Endothelial cell of umbilical vein (primary cell): ENCODE measurements around the gene PAPLN. TPM values are rescaled to one million over a fixed set of nuclear protein-coding genes. Genes with fewer than 3 reads are reported as not detected.

Experiments used
- BruUV-seq: library from RNA; stranded (reverse); fragments of 400-500 nt; replicated peaks from 2 replicates; lab custom pipeline; 2021; lab: Mats Ljungman, UMichigan
- CTCF ChIA-PET: fragments of 300-600, 350-600 bp; sonication (Branson Sonifier 250); formaldehyde crosslinking; loops from one replicate; lab custom pipeline; 2021; ENCODE audit warnings: antibody characterized with exemption, inconsistent platforms; lab: Charles Lee
- POLR2A ChIA-PET: fragments of 300-600, 350-600 bp; sonication (Branson Sonifier 250); formaldehyde crosslinking; loops from one replicate; lab custom pipeline; 2021; ENCODE audit warnings: antibody characterized with exemption, inconsistent platforms; lab: Charles Lee
- DNase-seq: peaks from one replicate; pipeline ENCODE4 v3.0.0-alpha.2; 2011; ENCODE audit warnings: low read depth, low spot score
- FAIRE-seq: peaks from 2 replicates; lab custom pipeline; 2011; peaks lifted over from hg19 to GRCh38; lab: Jason Lieb, UNC
- H2AFZ ChIP-seq: 2 replicates; pipeline ENCODE4 v1.6.0; 2012; ENCODE audit warnings: low read depth, low read length, control low read depth, inconsistent platforms
- H3K27ac ChIP-seq: 2 replicates; pipeline ENCODE4 v1.5.1; 2011; ENCODE audit warnings: low read depth, mild to moderate bottlenecking, control low read depth, low read length, moderate library complexity; ENCODE audit not compliant: insufficient read depth
- H3K27me3 ChIP-seq, 2 experiments: 2 replicates each; pipeline versions ENCODE4 v1.6.0 to v1.6.1; 2011; ENCODE audit warnings: low read length in 2 of 2, mixed read lengths in 1 of 2; ENCODE audit not compliant: control insufficient read depth in 2 of 2, insufficient read depth in 2 of 2
- H3K36me3 ChIP-seq, 2 experiments: 2 replicates in 1 of 2; 3 replicates in 1 of 2; pipeline ENCODE4 v1.5.1; 2011; ENCODE audit warnings: low read length in 2 of 2, mild to moderate bottlenecking in 1 of 2, moderate library complexity in 1 of 2; ENCODE audit not compliant: control insufficient read depth in 2 of 2, insufficient read depth in 2 of 2; ENCODE audit errors: extremely low read depth in 1 of 2
- H3K4me1 ChIP-seq: 3 replicates; pipeline ENCODE4 v1.5.1; 2011; ENCODE audit warnings: mild to moderate bottlenecking, low read length; ENCODE audit not compliant: control insufficient read depth, insufficient read depth; ENCODE audit errors: extremely low read depth
- H3K4me2 ChIP-seq: 2 replicates; pipeline ENCODE4 v1.6.1; 2011; ENCODE audit warnings: low read length, control low read depth, mixed read lengths; ENCODE audit not compliant: insufficient read depth
- H3K4me3 ChIP-seq, 3 experiments: fragments of 200-600 bp in 1 of 3; sonication (generic), shearing (Covaris generic) in 1 of 3; replicated peaks in 1 of 3; 2 replicates each; pipeline ENCODE4 v1.5.1; 2011 to 2016; ENCODE audit warnings: control low read depth in 3 of 3, low read length in 3 of 3, mild to moderate bottlenecking in 2 of 3, inconsistent platforms in 1 of 3, low read depth in 1 of 3, moderate library complexity in 1 of 3; ENCODE audit not compliant: insufficient read depth in 1 of 3
- H3K79me2 ChIP-seq: 2 replicates; pipeline ENCODE4 v1.6.0; 2012; ENCODE audit warnings: low read length, inconsistent platforms; ENCODE audit not compliant: control insufficient read depth, insufficient read depth
- H3K9ac ChIP-seq: replicated peaks from 2 replicates; pipeline ENCODE3; 2011; ENCODE audit warnings: low read length, control low read depth; ENCODE audit not compliant: insufficient read depth; ENCODE audit errors: extremely low read depth
- H3K9me1 ChIP-seq: replicated peaks from 3 replicates; pipeline ENCODE4 v1.6.0; 2011; ENCODE audit warnings: mild to moderate bottlenecking, low read length; ENCODE audit not compliant: control insufficient read depth, insufficient read depth; ENCODE audit errors: extremely low read depth
- H3K9me3 ChIP-seq: replicated peaks from 2 replicates; pipeline ENCODE4 v1.5.1; 2012; ENCODE audit warnings: low read length, inconsistent platforms; ENCODE audit not compliant: control insufficient read depth, insufficient read depth
- H4K20me1 ChIP-seq: replicated peaks from 2 replicates; pipeline ENCODE3; 2011; ENCODE audit warnings: mild to moderate bottlenecking, low read length; ENCODE audit not compliant: control insufficient read depth, insufficient read depth; ENCODE audit errors: extremely low read depth
- CTCF ChIP-seq, 2 donors: IDR thresholded peaks; 1 replicate in 1 of 2; 2 replicates in 1 of 2; pipeline ENCODE4 v1.5.1; 2011; ENCODE audit warnings: low read length in 2 of 2, mild to moderate bottlenecking in 2 of 2, moderate library complexity in 2 of 2, control low read depth in 1 of 2, inconsistent platforms in 1 of 2, low read depth in 1 of 2; ENCODE audit not compliant: insufficient read depth in 1 of 2; ENCODE audit errors: extremely low read depth in 1 of 2
- EZH2 ChIP-seq: IDR thresholded peaks from 2 replicates; pipeline ENCODE4 v1.6.1; 2012; ENCODE audit warnings: borderline replicate concordance, low read depth, mild to moderate bottlenecking, moderate library complexity, low read length, inconsistent platforms; ENCODE audit not compliant: severe bottlenecking
- FOS ChIP-seq: IDR thresholded peaks from 2 replicates; pipeline ENCODE4 v1.6.1; 2011; ENCODE audit warnings: mild to moderate bottlenecking, low read length, moderate library complexity, borderline replicate concordance; ENCODE audit not compliant: insufficient read depth
- GATA2 ChIP-seq: IDR thresholded peaks from 2 replicates; pipeline ENCODE4 v1.7.0; 2011; ENCODE audit warnings: low read depth, mild to moderate bottlenecking, moderate library complexity, mixed read lengths, low read length; ENCODE audit not compliant: insufficient read length, insufficient read depth
- JUN ChIP-seq: IDR thresholded peaks from 2 replicates; pipeline ENCODE4 v1.6.1; 2011; ENCODE audit warnings: borderline replicate concordance, low read depth; ENCODE audit not compliant: insufficient read length, insufficient read depth
- MYC ChIP-seq: IDR thresholded peaks from one replicate; pipeline ENCODE4 v1.6.1; 2011; ENCODE audit warnings: mild to moderate bottlenecking, low read depth, low read length
- POLR2A ChIP-seq: IDR thresholded peaks from 2 replicates; pipeline ENCODE4 v1.6.1; 2012; ENCODE audit warnings: low read depth, mild to moderate bottlenecking, control low read depth, low read length
- POLR2AphosphoS5 ChIP-seq: IDR thresholded peaks from 2 replicates; pipeline ENCODE4 v1.6.1; 2012; ENCODE audit warnings: low read depth, mild to moderate bottlenecking, control low read depth, low read length, moderate library complexity; ENCODE audit not compliant: insufficient read depth
- dilution Hi-C: fragments of 300-500 bp; cut with MboI; formaldehyde crosslinking; loops from one replicate; pipeline ENCODE4 v1.15.0; 2019; ENCODE audit warnings: low sequenced_read_pairs; ENCODE audit not compliant: extremely low pct_ligation_motif_present
- intact Hi-C: fragments of 100-400 bp; cut with micrococcal nuclease; formaldehyde crosslinking; loops from one replicate; pipeline ENCODE4 v1.10.0; 2022
- polyA plus RNA-seq, 4 experiments: library from polyadenylated mRNA; depleted of rRNA in 3 of 4; stranded (reverse) in 3 of 4; unstranded in 1 of 4; fragments of >200 nt; gene quantifications; 2 replicates each; pipeline versions ENCODE4 v1.2.1 to v1.2.3, GENCODE V29; 2011 to 2012; ENCODE audit warnings: missing spikeins in 1 of 4
- total RNA-seq: library from RNA; stranded (reverse); gene quantifications from 2 replicates; pipeline ENCODE4 v1.2.3, GENCODE V29; 2021
- TF ChIP-seq, protein P1 (sequence below): IDR thresholded peaks from 2 replicates; pipeline ENCODE4 v1.6.1; 2011; ENCODE audit not compliant: insufficient read depth, insufficient read length

Gene PAPLN
- total and polyA plus RNA-seq, 2 donors (not counting 3 experiments of a cell fraction or from before 2014, with no cell fraction given), result 5.5 to 6.4 TPM

GRCh38 chr14:73234029-73234428 is 3.3 kb upstream of the PAPLN start:
- Histone ChIP-seq H3K9ac (no peak overlapping the region), H2AFZ (no peak overlapping the region), H3K27me3 (peaks cover 5 to 6% of the 10 kb centered on the region in 2 experiments), H3K27ac (no peak overlapping the region), H3K9me1 (no peaks in the 10 kb centered on the region), H4K20me1 (no peaks in the 10 kb centered on the region), H3K9me3 (no peaks in the 10 kb centered on the region), H3K79me2 (no peaks in the 10 kb centered on the region), H3K36me3 (no peaks in the 10 kb centered on the region), H3K4me2 (no peak overlapping the region), H3K4me3 (no peak overlapping the region), H3K4me1 (peaks cover 29% of the 10 kb centered on the region)
- CTCF ChIA-PET, result no interaction called here
- TF ChIP-seq POLR2A (no peak), GATA2 (no peak), FOS (no peak)
- dilution Hi-C loops, result no loop called here
- intact Hi-C loops, result no loop called here
- no TSS peak for BruUV-seq
- POLR2A ChIA-PET, result no interaction called here
- no peak for FAIRE-seq
- DNase-seq, result no peak

DNA sequence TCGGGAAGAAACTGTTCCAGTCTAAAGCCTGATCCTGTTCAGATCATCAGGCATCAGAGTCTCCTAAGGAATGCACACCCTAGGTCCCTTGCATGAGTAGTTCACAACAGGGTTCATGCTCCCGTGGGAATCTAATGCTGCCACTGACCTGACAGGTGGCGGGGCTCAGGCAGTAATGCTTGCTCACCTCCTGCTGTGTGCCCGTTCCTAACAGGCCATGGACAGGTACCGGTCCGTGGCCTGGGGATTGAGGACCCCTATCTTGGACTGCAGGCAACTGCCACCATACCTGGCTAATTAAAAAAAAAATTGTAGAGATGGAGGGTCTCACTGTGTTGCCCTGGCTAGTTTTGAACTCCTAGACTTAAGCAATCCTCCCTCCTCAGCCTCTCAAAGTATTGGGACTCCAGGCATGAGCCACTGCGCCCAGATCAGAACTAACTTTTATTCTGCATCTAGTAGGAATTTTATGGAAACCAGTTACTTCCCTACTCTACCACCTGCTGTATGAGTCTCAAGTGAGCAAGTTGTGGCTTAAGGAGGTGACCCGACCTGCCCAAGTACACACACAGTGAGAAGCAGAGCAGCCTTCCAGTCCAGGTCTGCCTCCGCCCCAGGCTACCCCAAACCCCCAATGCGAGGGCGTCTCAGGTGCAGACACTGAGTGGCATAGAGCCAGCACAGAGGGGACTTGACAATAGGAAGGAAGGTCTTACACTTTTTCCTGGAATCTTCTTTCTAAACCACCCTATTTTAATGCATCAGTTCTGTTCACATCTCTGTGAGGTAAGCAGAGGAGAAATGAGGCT is 2.5 kb upstream of the PAPLN start:
- intact Hi-C loops, result no loop called here
- CTCF ChIA-PET, result interaction anchor here (1.2 kb wide), 1 partner anchor 19 kb away, joined by 4 read pairs; no protein-coding TSS in a partner anchor
- dilution Hi-C loops, result no loop called here

More for the DNA sequence above, 2.5 kb upstream of the PAPLN start:
- H3K36me3 ChIP-seq, result no peaks in the 10 kb centered on the region
- H3K4me1 ChIP-seq, result peaks cover 33% of the 10 kb centered on the region
- H3K4me2 ChIP-seq, result no peak overlapping the region
- peaks cover 5 to 6% of the 10 kb centered on the region in 2 experiments for H3K27me3 ChIP-seq
- H3K9me1 ChIP-seq, result no peaks in the 10 kb centered on the region
- DNase-seq (no peak), FAIRE-seq (no peak)
- TF ChIP-seq JUN (no peak), CTCF (IDR thresholded peaks at IDR 0.05; ENCODE audit: extremely low read depth in 1 of 2, insufficient read depth in 1 of 2, low read depth in 1 of 2, low read length in 2 of 2) (no peak), EZH2 (no peak), GATA2 (no peak), FOS (no peak), POLR2AphosphoS5 (no peak), POLR2A (no peak), MYC (no peak)
- TF ChIP-seq, protein P1, sequence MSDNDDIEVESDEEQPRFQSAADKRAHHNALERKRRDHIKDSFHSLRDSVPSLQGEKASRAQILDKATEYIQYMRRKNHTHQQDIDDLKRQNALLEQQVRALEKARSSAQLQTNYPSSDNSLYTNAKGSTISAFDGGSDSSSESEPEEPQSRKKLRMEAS, result no peak
- no peak overlapping the region for H3K9ac ChIP-seq
- H3K4me3 ChIP-seq, result no peak overlapping the region
- no peaks in the 10 kb centered on the region for H3K79me2 ChIP-seq
- no peak overlapping the region for H2AFZ ChIP-seq
- no peak overlapping the region for H3K27ac ChIP-seq
- no peaks in the 10 kb centered on the region for H4K20me1 ChIP-seq
- no TSS peak for BruUV-seq
- POLR2A ChIA-PET, result no interaction called here
- no peaks in the 10 kb centered on the region for H3K9me3 ChIP-seq
